ENCODE data around the gene HSPA12B.

GRCh38 chr20:3704087-3704486 is 28.4 kb upstream of the HSPA12B start:
- no peak for TF ChIP-seq CTCF (IDR thresholded peaks at IDR 0.05; ENCODE audit: low read depth, low read length, poor library complexity, severe bottlenecking)
- TF ChIP-seq EZH2phosphoT487 (IDR thresholded peaks at IDR 0.05; ENCODE audit: borderline replicate concordance, low read length) = no peak
